Right lobe of liver (tissue), 6 donors: ENCODE data around the gene RIMKLB. TPM values are rescaled to one million over a fixed set of nuclear protein-coding genes. Genes with fewer than 3 reads are reported as not detected.
"Not testable (repeated sequence)": the region's sequence is repeated elsewhere in the genome, so short reads cannot be mapped to it uniquely, and the experiment has no call there.

ENCODE experiments used
- ATAC-seq, 4 donors: fragments of 200-7000 bp; cut with Tn5 transposase; one replicate each; pipeline ENCODE4 v1.9.1; 2020; ENCODE audit warnings: mild to moderate bottlenecking in 4 of 4, moderate library complexity in 4 of 4
- DNase-seq, 3 donors: peaks; one replicate each; pipeline ENCODE4 v3.0.0-alpha.2; 2020
- H3K27ac ChIP-seq, 3 donors: fragments of 200-600 bp; one replicate each; pipeline ENCODE4 v1.8.0; 2022
- H3K27me3 ChIP-seq, 2 donors: fragments of 200-600 bp; one replicate each; pipeline ENCODE4 v1.8.0; 2022
- H3K36me3 ChIP-seq, 4 donors: fragments of 200-600 bp; sonication (generic) in 1 of 4; one replicate each; pipeline versions ENCODE4 v1.5.1 to v1.8.0; 2017 to 2022; ENCODE audit warnings: control low read depth in 1 of 4
- H3K4me1 ChIP-seq, 4 donors: fragments of 200-600 bp; sonication (generic) in 1 of 4; one replicate each; pipeline versions ENCODE4 v1.5.1 to v1.8.0; 2017 to 2022; ENCODE audit warnings: control low read depth in 1 of 4
- H3K4me3 ChIP-seq, 3 donors: fragments of 200-600 bp; one replicate each; pipeline ENCODE4 v1.8.0; 2022
- H3K9me3 ChIP-seq, 4 donors: fragments of 200-600 bp; sonication (generic) in 1 of 4; one replicate each; pipeline versions ENCODE4 v1.5.1 to v1.8.0; 2017 to 2022; ENCODE audit warnings: control low read depth in 1 of 4
- CTCF ChIP-seq, 4 donors: fragments of 200-600 bp in 3 of 4; fragments of 450-650 bp in 1 of 4; IDR thresholded peaks; one replicate each; pipeline versions ENCODE4 v1.5.1 to v1.8.0; 2016 to 2022; ENCODE audit warnings: antibody characterized with exemption in 4 of 4, mild to moderate bottlenecking in 2 of 4
- POLR2A ChIP-seq: fragments of 450-650 bp; IDR thresholded peaks from one replicate; pipeline ENCODE4 v1.6.1; 2017; ENCODE audit warnings: antibody characterized with exemption, mild to moderate bottlenecking
- WGBS: methylation state at CpG from one replicate; pipeline ENCODE4 v1.1.6; 2018; ENCODE audit warnings: low coverage, low lambda C conversion rate; ENCODE audit not compliant: insufficient coverage; ENCODE audit errors: missing lambda C conversion rate; 5-methylcytosine and 5-hydroxymethylcytosine counted together
- intact Hi-C, 2 donors: fragments of 100-400 bp; cut with DNase I; formaldehyde crosslinking; loops; one replicate each; pipeline versions ENCODE4 v1.11.2 to v1.14.1; 2022
- total RNA-seq, 6 experiments: library from RNA; depleted of rRNA in 2 of 6; stranded (reverse); fragments of >200 nt in 2 of 6; fragmentation: NEBNext Ultra II Directional in 3 of 6; extraction: Animal tissue kit (Norgen Biotek cat#: 25700) in 3 of 6; gene quantifications; one replicate each; pipeline versions ENCODE4 v1.1.0 to v1.2.4, GENCODE V29; 2016 to 2023
- donor health status: DM: no; HTN: yes; CAD: no.
- donor health status: DM: no; HTN: no; CAD: no.
- donor health status: DM: no; HTN: no; CAD: no.
- donor health status: DM: no; HTN: yes; CAD: no.
- donor health status: DM: no; HTN: yes; CAD: no.

RIMKLB gene
- total RNA-seq, 6 experiments from 2014 or later: 1.3 to 4.7 (median 2.6) TPM

GRCh38 chr12:8793226-8793625 is 95.4 kb downstream of the RIMKLB start:
- DNase-seq, ATAC-seq, H3K4me1 ChIP-seq, intact Hi-C loops, H3K27me3 ChIP-seq, H3K9me3 ChIP-seq, H3K36me3 ChIP-seq, H3K27ac ChIP-seq, H3K4me3 ChIP-seq: not testable (repeated sequence)
- 50% methylated on average over 2 of the region's 4 CpGs for WGBS

- no CpG with 5 or more reads among the region's 21 CpGs for WGBS
- DNase-seq, H3K9me3 ChIP-seq, H3K36me3 ChIP-seq, H3K4me1 ChIP-seq, H3K27me3 ChIP-seq, H3K4me3 ChIP-seq, intact Hi-C loops, H3K27ac ChIP-seq, ATAC-seq: not testable (repeated sequence)
Measured at GRCh38 chr12:8794611-8795010, 96.8 kb downstream of the RIMKLB start.

GRCh38 chr12:8796831-8797626 is 99.2 kb downstream of the RIMKLB start:
- no peak for DNase-seq
- ATAC-seq: no peak
- Histone ChIP-seq H3K27ac (no peak overlapping the region), H3K27me3 (no peaks in the 10 kb centered on the region), H3K4me3 (no peak overlapping the region), H3K36me3 (no peaks in the 10 kb centered on the region), H3K4me1 (no peaks in the 10 kb centered on the region), H3K9me3 (no peaks in the 10 kb centered on the region)
- intact Hi-C loops: no loop called here
- no peak for TF ChIP-seq CTCF (IDR thresholded peaks at IDR 0.05)
- TF ChIP-seq POLR2A: no peak
- 46% methylated on average over 3 of the region's 5 CpGs for WGBS

- H3K27me3 ChIP-seq, intact Hi-C loops, DNase-seq, H3K9me3 ChIP-seq, H3K36me3 ChIP-seq, H3K4me1 ChIP-seq, ATAC-seq, H3K4me3 ChIP-seq, H3K27ac ChIP-seq: not testable (repeated sequence)
- WGBS: 78% methylated on average over 3 of the region's 3 CpGs
Measured at GRCh38 chr12:8801213-8801612, 103.4 kb downstream of the RIMKLB start.

GRCh38 chr12:8804833-8805232 is 107.0 kb downstream of the RIMKLB start:
- WGBS: 46% methylated on average over 3 of the region's 3 CpGs
- H3K27ac ChIP-seq, H3K36me3 ChIP-seq, H3K9me3 ChIP-seq, intact Hi-C loops, H3K4me1 ChIP-seq, ATAC-seq, DNase-seq, H3K27me3 ChIP-seq, H3K4me3 ChIP-seq: not testable (repeated sequence)

GRCh38 chr12:8805487-8805886 is 107.7 kb downstream of the RIMKLB start:
- H3K4me3 ChIP-seq, H3K27ac ChIP-seq, H3K27me3 ChIP-seq, H3K4me1 ChIP-seq, H3K36me3 ChIP-seq, H3K9me3 ChIP-seq, ATAC-seq, DNase-seq, intact Hi-C loops: not testable (repeated sequence)
- WGBS: 58% methylated on average over 4 of the region's 11 CpGs

- intact Hi-C loops, DNase-seq, H3K9me3 ChIP-seq, H3K27me3 ChIP-seq, H3K4me1 ChIP-seq, ATAC-seq, H3K36me3 ChIP-seq, H3K27ac ChIP-seq, H3K4me3 ChIP-seq: not testable (repeated sequence)
- 83% methylated on average over 9 of the region's 11 CpGs for WGBS
Measured at GRCh38 chr12:8807084-8807483, 109.3 kb downstream of the RIMKLB start.

- H3K4me3 ChIP-seq, H3K27ac ChIP-seq, ATAC-seq, H3K4me1 ChIP-seq, intact Hi-C loops, DNase-seq, H3K9me3 ChIP-seq, H3K36me3 ChIP-seq, H3K27me3 ChIP-seq: not testable (repeated sequence)
- 62% methylated on average over 7 of the region's 7 CpGs for WGBS
Measured at GRCh38 chr12:8810112-8810511, 112.3 kb downstream of the RIMKLB start.
